ENCODE results near the gene TM9SF1. TPM values are rescaled to one million over a fixed set of nuclear protein-coding genes. Genes with fewer than 3 reads are reported as not detected.
"Not testable (repeated sequence)": the region's sequence is repeated elsewhere in the genome, so short reads cannot be mapped to it uniquely, and the experiment has no call there.

TM9SF1 gene
- total and polyA plus RNA-seq, 2 donors from 2014 or later = 41.1 to 83.6 TPM

DNA sequence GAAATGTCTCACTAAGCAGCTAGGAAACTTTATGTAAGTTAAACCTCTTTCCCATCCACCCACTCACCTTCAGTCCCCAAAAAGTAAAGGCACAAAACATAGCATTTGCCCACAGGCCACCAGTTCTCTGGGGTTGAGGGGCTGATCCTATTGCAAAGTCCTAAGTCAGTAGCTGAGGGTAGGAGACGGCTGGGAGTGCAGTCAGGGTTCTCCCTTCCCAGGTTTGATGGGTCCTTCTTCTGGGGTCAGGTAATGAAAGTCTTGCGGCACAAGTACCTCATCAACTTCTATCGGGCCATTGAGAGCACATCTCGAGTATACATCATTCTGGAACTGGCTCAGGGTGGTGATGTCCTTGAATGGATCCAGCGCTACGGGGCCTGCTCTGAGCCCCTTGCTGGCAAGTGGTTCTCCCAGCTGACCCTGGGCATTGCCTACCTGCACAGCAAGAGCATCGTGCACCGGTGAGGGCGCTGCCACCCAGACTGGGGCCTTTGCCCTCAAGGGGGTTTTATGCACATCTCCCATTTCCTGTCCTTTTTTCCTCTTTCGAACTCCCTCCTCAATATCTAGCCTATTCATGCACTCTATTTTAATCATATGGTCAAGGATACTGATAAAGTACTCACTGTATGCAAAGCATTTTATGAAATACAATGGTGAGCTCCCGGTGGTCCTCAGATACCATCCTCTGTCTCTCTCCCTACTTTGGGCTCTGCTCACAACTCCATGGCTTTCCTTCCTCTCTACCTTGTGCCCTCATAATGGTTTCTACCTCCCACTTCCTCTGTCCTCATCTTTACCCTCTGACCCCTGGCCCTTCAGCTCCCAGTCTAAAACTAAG, 11.2 kb upstream of the TM9SF1 start:
- Histone ChIP-seq H3K36me3 (ENCODE audit: control insufficient read depth in 2 of 3, insufficient read depth in 3 of 3, low read length in 3 of 3) (peaks cover 7 to 44% (median 36%) of the 10 kb centered on the region in 3 donors), H3K4me1 (ENCODE audit: control insufficient read depth in 2 of 3, insufficient read depth in 2 of 3, low read depth in 1 of 3, low read length in 3 of 3) (no peaks in the 10 kb centered on the region), H3K4me3 (ENCODE audit: low read length in 3 of 3) (no peak overlapping the region), H3K27me3 (ENCODE audit: control insufficient read depth, insufficient read depth, low read length) (no peaks in the 10 kb centered on the region), H3K9ac (ENCODE audit: low read length in 3 of 3) (no peak overlapping the region), H3K27ac (ENCODE audit: low read depth in 2 of 2, low read length in 2 of 2) (no peak overlapping the region), H3K9me3 (ENCODE audit: control insufficient read depth in 2 of 3, insufficient read depth in 1 of 3, low read length in 3 of 3) (no peaks in the 10 kb centered on the region)
- FAIRE-seq = no peak
- intact Hi-C loops (cut with DNase I) = no loop called here
- no peak for DNase-seq
- TF ChIP-seq, protein P1, sequence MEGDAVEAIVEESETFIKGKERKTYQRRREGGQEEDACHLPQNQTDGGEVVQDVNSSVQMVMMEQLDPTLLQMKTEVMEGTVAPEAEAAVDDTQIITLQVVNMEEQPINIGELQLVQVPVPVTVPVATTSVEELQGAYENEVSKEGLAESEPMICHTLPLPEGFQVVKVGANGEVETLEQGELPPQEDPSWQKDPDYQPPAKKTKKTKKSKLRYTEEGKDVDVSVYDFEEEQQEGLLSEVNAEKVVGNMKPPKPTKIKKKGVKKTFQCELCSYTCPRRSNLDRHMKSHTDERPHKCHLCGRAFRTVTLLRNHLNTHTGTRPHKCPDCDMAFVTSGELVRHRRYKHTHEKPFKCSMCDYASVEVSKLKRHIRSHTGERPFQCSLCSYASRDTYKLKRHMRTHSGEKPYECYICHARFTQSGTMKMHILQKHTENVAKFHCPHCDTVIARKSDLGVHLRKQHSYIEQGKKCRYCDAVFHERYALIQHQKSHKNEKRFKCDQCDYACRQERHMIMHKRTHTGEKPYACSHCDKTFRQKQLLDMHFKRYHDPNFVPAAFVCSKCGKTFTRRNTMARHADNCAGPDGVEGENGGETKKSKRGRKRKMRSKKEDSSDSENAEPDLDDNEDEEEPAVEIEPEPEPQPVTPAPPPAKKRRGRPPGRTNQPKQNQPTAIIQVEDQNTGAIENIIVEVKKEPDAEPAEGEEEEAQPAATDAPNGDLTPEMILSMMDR (IDR thresholded peaks at IDR 0.05; ENCODE audit: borderline replicate concordance, extremely low read depth, insufficient read depth) = no peak

DNA sequence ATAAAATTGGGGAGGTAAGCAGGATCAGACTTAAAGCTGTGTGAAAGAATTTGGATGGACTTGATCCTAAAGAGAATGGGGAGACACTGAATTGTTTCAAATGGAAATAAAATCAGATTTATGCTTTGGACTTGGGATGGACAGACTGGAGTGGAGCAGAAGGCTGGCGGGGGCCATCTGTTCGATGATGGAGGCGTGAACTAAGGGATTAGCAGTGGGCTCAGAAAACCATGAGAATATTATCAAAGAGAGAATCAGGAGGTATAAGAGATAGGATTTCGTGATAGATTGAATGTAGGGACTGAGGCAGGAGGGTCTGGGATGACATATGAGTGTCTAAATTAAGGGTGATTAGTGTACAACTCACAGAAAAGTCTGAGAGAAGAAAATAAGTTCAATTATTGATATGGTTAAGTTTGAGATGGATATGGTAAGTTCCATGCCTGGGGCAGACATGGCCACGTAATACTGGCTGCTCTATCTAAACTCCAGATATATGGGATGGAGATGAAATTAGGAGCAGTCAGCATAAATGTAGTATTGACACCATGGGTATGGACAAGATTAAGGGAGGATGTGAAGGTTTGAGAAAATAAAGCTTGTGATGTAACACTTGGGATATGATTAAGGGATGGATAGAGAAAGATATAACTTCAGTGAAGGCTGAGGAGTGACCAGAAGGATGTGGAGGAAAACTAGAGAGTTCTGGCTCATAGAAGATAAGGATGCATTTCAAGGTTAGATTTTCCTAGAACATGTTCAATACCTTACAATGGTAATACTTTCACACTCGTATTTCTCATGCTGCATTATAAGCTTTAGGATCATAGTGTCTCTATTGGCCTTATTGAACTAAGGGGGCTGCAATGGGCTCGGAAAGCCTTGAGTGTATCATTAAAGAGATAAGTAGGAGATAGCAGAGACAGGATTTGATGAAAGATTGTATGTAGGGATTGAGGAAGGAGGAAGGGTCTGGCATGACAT, 9.2 kb upstream of the TM9SF1 start:
- FAIRE-seq = no peak
- TF ChIP-seq, protein P1 (IDR thresholded peaks at IDR 0.05; ENCODE audit: borderline replicate concordance, extremely low read depth, insufficient read depth) = no peak
- Histone ChIP-seq H3K9ac (ENCODE audit: low read length in 3 of 3) (no peak overlapping the region), H3K4me1 (ENCODE audit: control insufficient read depth in 2 of 3, insufficient read depth in 2 of 3, low read depth in 1 of 3, low read length in 3 of 3) (no peaks in the 10 kb centered on the region), H3K9me3 (ENCODE audit: control insufficient read depth in 2 of 3, insufficient read depth in 1 of 3, low read length in 3 of 3) (no peaks in the 10 kb centered on the region), H3K4me3 (ENCODE audit: low read length in 3 of 3) (no peak overlapping the region), H3K27me3 (ENCODE audit: control insufficient read depth, insufficient read depth, low read length) (no peaks in the 10 kb centered on the region), H3K36me3 (ENCODE audit: control insufficient read depth in 2 of 3, insufficient read depth in 3 of 3, low read length in 3 of 3) (peaks cover 5 to 30% (median 26%) of the 10 kb centered on the region in 3 donors), H3K27ac (ENCODE audit: low read depth in 2 of 2, low read length in 2 of 2) (no peak overlapping the region)
- DNase-seq = no peak
- intact Hi-C loops (cut with DNase I) = no loop called here

DNA sequence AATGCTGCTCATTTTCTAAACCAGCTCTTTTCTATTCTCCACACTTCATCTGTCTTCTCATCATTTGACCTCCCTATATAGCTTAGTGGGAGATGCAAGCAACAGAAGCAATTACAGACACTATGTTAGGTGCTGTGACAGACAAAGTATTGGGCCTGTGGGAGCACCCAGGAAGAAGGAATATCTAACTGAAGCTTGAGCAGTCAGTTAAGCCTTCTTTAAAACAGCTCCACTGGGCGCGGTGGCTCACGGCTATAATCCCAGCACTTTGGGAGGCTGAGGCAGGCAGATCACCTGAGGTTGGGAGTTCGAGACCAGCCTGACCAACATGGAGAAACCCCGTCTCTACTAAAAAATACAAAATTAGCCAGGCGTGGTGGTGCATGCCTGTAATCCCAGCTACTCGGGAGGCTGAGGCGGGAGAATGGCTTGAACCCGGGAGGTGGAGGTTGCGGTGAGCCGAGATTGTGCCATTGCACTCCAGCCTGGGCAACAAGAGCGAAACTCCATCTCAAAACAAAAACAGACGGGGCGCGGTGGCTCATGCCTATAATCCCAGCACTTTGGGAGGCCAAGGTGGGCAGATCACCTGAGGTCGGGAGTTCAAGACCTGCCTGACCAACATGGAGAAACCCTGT, 8.1 kb upstream of the TM9SF1 start:
- H3K27me3 ChIP-seq (ENCODE audit: control insufficient read depth, insufficient read depth, low read length); FAIRE-seq; H3K4me3 ChIP-seq (ENCODE audit: low read length in 3 of 3); H3K9me3 ChIP-seq (ENCODE audit: control insufficient read depth in 2 of 3, insufficient read depth in 1 of 3, low read length in 3 of 3); H3K9ac ChIP-seq (ENCODE audit: low read length in 3 of 3); H3K4me1 ChIP-seq (ENCODE audit: control insufficient read depth in 2 of 3, insufficient read depth in 2 of 3, low read depth in 1 of 3, low read length in 3 of 3); DNase-seq; H3K27ac ChIP-seq (ENCODE audit: low read depth in 2 of 2, low read length in 2 of 2); intact Hi-C loops (cut with DNase I): not testable (repeated sequence)
- H3K36me3 ChIP-seq (ENCODE audit: control insufficient read depth in 2 of 3, insufficient read depth in 3 of 3, low read length in 3 of 3) = peaks cover 5 to 24% (median 23%) of the 10 kb centered on the region in 3 donors

DNA sequence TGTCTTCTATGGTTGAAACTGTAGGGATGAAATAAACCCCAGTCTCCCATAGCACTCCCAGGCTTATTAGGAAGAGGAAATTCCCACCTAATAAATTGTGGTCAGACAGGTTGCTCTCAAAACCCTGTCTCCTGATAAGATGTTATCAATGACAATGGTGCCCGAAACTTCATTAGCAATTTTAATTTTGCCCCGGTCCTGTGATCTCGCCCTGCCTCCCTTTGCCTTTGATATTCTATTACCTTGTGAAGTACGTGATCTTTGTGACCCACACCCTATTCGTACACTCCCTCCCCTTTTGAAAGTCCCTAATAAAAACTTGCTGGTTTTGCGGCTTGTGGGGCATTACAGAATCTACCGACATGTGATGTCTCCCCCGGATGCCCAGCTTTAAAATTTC, 7.3 kb upstream of the TM9SF1 start:
- H3K27me3 ChIP-seq (ENCODE audit: control insufficient read depth, insufficient read depth, low read length); intact Hi-C loops (cut with DNase I); H3K9ac ChIP-seq (ENCODE audit: low read length in 3 of 3); H3K27ac ChIP-seq (ENCODE audit: low read depth in 2 of 2, low read length in 2 of 2); FAIRE-seq; H3K4me1 ChIP-seq (ENCODE audit: control insufficient read depth in 2 of 3, insufficient read depth in 2 of 3, low read depth in 1 of 3, low read length in 3 of 3); H3K9me3 ChIP-seq (ENCODE audit: control insufficient read depth in 2 of 3, insufficient read depth in 1 of 3, low read length in 3 of 3); H3K4me3 ChIP-seq (ENCODE audit: low read length in 3 of 3); DNase-seq: not testable (repeated sequence)
- peaks cover 0 to 20% (median 19%) of the 10 kb centered on the region in 3 donors for H3K36me3 ChIP-seq (ENCODE audit: control insufficient read depth in 2 of 3, insufficient read depth in 3 of 3, low read length in 3 of 3)

Measured in kidney (tissue), 14 donors.